GM23248 (cell line): ENCODE results near the gene PLCB1. TPM values are rescaled to one million over a fixed set of nuclear protein-coding genes. Genes with fewer than 3 reads are reported as not detected.

Experiments
- DNase-seq: peaks from one replicate; pipeline ENCODE4 v3.0.0-alpha.2; 2015
- H2AFZ ChIP-seq: fragments of 200-600 bp; sonication (generic); 2 replicates; pipeline ENCODE4 v1.6.1; 2016; ENCODE audit warnings: antibody characterized with exemption
- H3F3A ChIP-seq: fragments of 200-600 bp; sonication (generic); 2 replicates; pipeline ENCODE4 v1.6.1; 2016; ENCODE audit warnings: mild to moderate bottlenecking, antibody characterized with exemption, mixed run types; ENCODE audit not compliant: insufficient read depth
- H3K27ac ChIP-seq: fragments of 200-600 bp; sonication (generic); 2 replicates; pipeline ENCODE4 v1.5.1; 2016; ENCODE audit warnings: mild to moderate bottlenecking
- H3K27me3 ChIP-seq: fragments of 200-600 bp; sonication (generic); replicated peaks from 2 replicates; pipeline ENCODE4 v1.6.1; 2016; ENCODE audit warnings: mild to moderate bottlenecking; ENCODE audit not compliant: insufficient read depth
- H3K36me3 ChIP-seq: fragments of 200-600 bp; sonication (generic); 2 replicates; pipeline ENCODE4 v1.6.1; 2016; ENCODE audit warnings: low read depth, mild to moderate bottlenecking
- H3K4me1 ChIP-seq: fragments of 200-600 bp; sonication (generic); 2 replicates; pipeline ENCODE4 v1.6.1; 2016; ENCODE audit warnings: mild to moderate bottlenecking; ENCODE audit not compliant: insufficient read depth
- H3K4me2 ChIP-seq: fragments of 200-600 bp; sonication (generic); one replicate; pipeline ENCODE4 v1.6.1; 2016; ENCODE audit warnings: mild to moderate bottlenecking; ENCODE audit not compliant: unreplicated experiment
- H3K4me3 ChIP-seq: fragments of 200-600 bp; sonication (generic); 2 replicates; pipeline ENCODE4 v1.5.1; 2016; ENCODE audit warnings: mild to moderate bottlenecking
- H3K79me2 ChIP-seq: fragments of 200-600 bp; sonication (generic); 2 replicates; pipeline ENCODE4 v1.6.1; 2016; ENCODE audit warnings: mild to moderate bottlenecking; ENCODE audit not compliant: insufficient read depth
- H3K9ac ChIP-seq: fragments of 200-600 bp; sonication (generic); 2 replicates; pipeline ENCODE4 v1.6.1; 2016; ENCODE audit warnings: mild to moderate bottlenecking
- H3K9me2 ChIP-seq: fragments of 200-600 bp; sonication (generic); 2 replicates; pipeline ENCODE4 v1.6.1; 2016; ENCODE audit warnings: mixed run types, mild to moderate bottlenecking, moderate library complexity; ENCODE audit not compliant: insufficient read depth
- H3K9me3 ChIP-seq: fragments of 200-600 bp; sonication (generic); one replicate; pipeline ENCODE4 v1.6.1; 2017; ENCODE audit warnings: low read depth
- H4K20me1 ChIP-seq: fragments of 200-600 bp; sonication (generic); 2 replicates; pipeline ENCODE4 v1.6.0; 2016; ENCODE audit not compliant: insufficient read depth
- EZH2 ChIP-seq: fragments of 200-600 bp; sonication (generic); IDR thresholded peaks from 2 replicates; pipeline ENCODE4 v1.6.1; 2018; ENCODE audit warnings: antibody characterized with exemption, mild to moderate bottlenecking; ENCODE audit not compliant: insufficient read depth, poor library complexity, severe bottlenecking
- EZH2phosphoT487 ChIP-seq: fragments of 200-600 bp; sonication (generic); IDR thresholded peaks from 2 replicates; pipeline ENCODE4 v1.6.1; 2018; ENCODE audit warnings: antibody characterized with exemption, moderate library complexity, mild to moderate bottlenecking, low read depth; ENCODE audit not compliant: insufficient read depth
- WGBS, 2 experiments: methylation state at CpG; one replicate each; pipeline ENCODE4 v1.1.6; 2015 to 2017; ENCODE audit warnings: low lambda C conversion rate in 2 of 2, low coverage in 1 of 2; ENCODE audit errors: missing lambda C conversion rate in 2 of 2; 5-methylcytosine and 5-hydroxymethylcytosine counted together
- in situ Hi-C: fragments of 300-500 bp; cut with MboI; formaldehyde crosslinking; loops from 2 replicates; pipeline ENCODE4 v1.15.0; 2020
- polyA plus RNA-seq: library from polyadenylated mRNA; unstranded; fragments of >200 nt; fragmentation: Nextera tagmentation; extraction: Ambion mirVana; gene quantifications from 2 replicates; pipeline ENCODE4 v1.2.1, GENCODE V29; 2016
- total RNA-seq: library from RNA; depleted of rRNA; stranded (reverse); fragments of >200 nt; shearing (Covaris generic); gene quantifications from 2 replicates; pipeline ENCODE4 v1.2.3, GENCODE V29; 2014

Gene PLCB1
- total and polyA plus RNA-seq, 2 experiments from 2014 or later, result 3.7 to 12.8 TPM

- Histone ChIP-seq H4K20me1 (no peaks in the 10 kb centered on the region), H3K4me1 (0 out of 2 replicates have a peak, but pooled peaks cover 3% of the 10 kb centered on the region), H3F3A (no peaks in the 10 kb centered on the region), H3K9ac (0 out of 2 replicates have a peak overlapping the region, but pooled peaks have one; percentile 18), H3K4me2 (peak overlapping the region; percentile 23), H3K4me3 (no peak overlapping the region), H3K36me3 (no peaks in the 10 kb centered on the region), H3K27ac (no peak overlapping the region), H3K27me3 (no peaks in the 10 kb centered on the region), H2AFZ (peak overlapping the region; percentile 60), H3K79me2 (no peaks in the 10 kb centered on the region), H3K9me2 (no peaks in the 10 kb centered on the region), H3K9me3 (no peaks in the 10 kb centered on the region)
- no peak for TF ChIP-seq EZH2phosphoT487
- no peak for TF ChIP-seq EZH2
- in situ Hi-C loops, result loop anchor here (25.0 kb wide), 1 partner anchor 572 kb away; no protein-coding TSS in a partner anchor
- WGBS, 2 experiments, result 42 to 44% methylated on average over 5 of the region's 5 CpGs
- peak; percentile 64 for DNase-seq
Observed at GRCh38 chr20:8790442-8791074, 658.5 kb downstream of the PLCB1 start.

- Histone ChIP-seq H3K4me1 (peaks cover 10% of the 10 kb centered on the region; the same call in 1 of the 2 replicates), H3K36me3 (no peaks in the 10 kb centered on the region), H3K27ac (no peak overlapping the region), H3F3A (peaks cover 8% of the 10 kb centered on the region; the same call in 1 of the 2 replicates), H3K9me3 (no peaks in the 10 kb centered on the region), H3K4me2 (no peak overlapping the region), H3K27me3 (no peaks in the 10 kb centered on the region), H4K20me1 (no peaks in the 10 kb centered on the region), H3K79me2 (no peaks in the 10 kb centered on the region), H2AFZ (no peak overlapping the region), H3K4me3 (no peak overlapping the region), H3K9ac (no peak overlapping the region), H3K9me2 (no peaks in the 10 kb centered on the region)
- 86 to 90% methylated on average over 6 of the region's 6 CpGs for WGBS, 2 experiments
- TF ChIP-seq EZH2phosphoT487, result no peak
- TF ChIP-seq EZH2, result no peak
- in situ Hi-C loops, result loop anchor here (25.0 kb wide), 1 partner anchor 567 kb away; no protein-coding TSS in a partner anchor
- no peak for DNase-seq
Observed at GRCh38 chr20:8795404-8795803, 663.3 kb downstream of the PLCB1 start.

GRCh38 chr20:8796088-8796660 is 664.1 kb downstream of the PLCB1 start:
- DNase-seq, result peak; percentile 49
- Histone ChIP-seq H3K4me2 (no peak overlapping the region), H3K9me3 (no peaks in the 10 kb centered on the region), H3K9ac (no peak overlapping the region), H2AFZ (peak overlapping the region; percentile 7; the same call in 1 of the 2 replicates), H3K27ac (no peak overlapping the region), H3K36me3 (no peaks in the 10 kb centered on the region), H4K20me1 (no peaks in the 10 kb centered on the region), H3K27me3 (no peaks in the 10 kb centered on the region), H3K4me3 (0 out of 2 replicates have a peak overlapping the region, but pooled peaks have one; percentile 10), H3F3A (peaks cover 8% of the 10 kb centered on the region; the same call in 1 of the 2 replicates), H3K4me1 (peaks cover 10% of the 10 kb centered on the region; the same call in 1 of the 2 replicates), H3K9me2 (no peaks in the 10 kb centered on the region), H3K79me2 (no peaks in the 10 kb centered on the region)
- 13 to 17% methylated on average over 5 of the region's 5 CpGs for WGBS, 2 experiments
- no peak for TF ChIP-seq EZH2phosphoT487
- TF ChIP-seq EZH2, result no peak
- in situ Hi-C loops, result loop anchor here (25.0 kb wide), 1 partner anchor 566 kb away; no protein-coding TSS in a partner anchor

- Histone ChIP-seq H3K36me3 (no peaks in the 10 kb centered on the region), H3K27ac (no peak overlapping the region), H3K4me1 (peaks cover 10% of the 10 kb centered on the region; the same call in 1 of the 2 replicates), H3K9me2 (no peaks in the 10 kb centered on the region), H3K9ac (no peak overlapping the region), H3K27me3 (no peaks in the 10 kb centered on the region), H3F3A (peaks cover 8% of the 10 kb centered on the region; the same call in 1 of the 2 replicates), H4K20me1 (no peaks in the 10 kb centered on the region), H2AFZ (no peak overlapping the region), H3K4me2 (no peak overlapping the region), H3K79me2 (no peaks in the 10 kb centered on the region), H3K9me3 (no peaks in the 10 kb centered on the region), H3K4me3 (no peak overlapping the region)
- in situ Hi-C loops, result loop anchor here (25.0 kb wide), 1 partner anchor 564 kb away; no protein-coding TSS in a partner anchor
- TF ChIP-seq EZH2phosphoT487 (no peak), EZH2 (no peak)
- peak; percentile 30 for DNase-seq
Observed at GRCh38 chr20:8798505-8798904, 666.4 kb downstream of the PLCB1 start.
